Muscle of arm (tissue), 14 donors: ENCODE results near the gene MAGOH. TPM values are rescaled to one million over a fixed set of nuclear protein-coding genes. Genes with fewer than 3 reads are reported as not detected.
"Not testable (repeated sequence)": the region's sequence is repeated elsewhere in the genome, so short reads cannot be mapped to it uniquely, and the experiment has no call there.

ENCODE experiments used
- DNase-seq: peaks from one replicate; pipeline ENCODE4 v3.0.0-alpha.2; 2013
- long read RNA-seq, 11 donors: transcript quantifications; one replicate each; lab custom pipeline, GENCODE V29; 2026
- polyA plus RNA-seq, 12 donors: library from polyadenylated mRNA; unstranded; fragments of 120-200 nt; gene quantifications; one replicate each; pipeline ENCODE4 v1.2.1, GENCODE V29; 2013; ENCODE audit not compliant: insufficient read length in 12 of 12

The MAGOH gene
- 10 to 100 TPM in 11 of 12 donors, not detected in 1; 28.7 to 63.4 (median 44.7) TPM for polyA plus RNA-seq
- long read RNA-seq, donor 1, transcript MAGOH-202 (5 exons, 756 nt) = major isoform, 43 of 56 reads
- long read RNA-seq, donor 1, transcript MAGOH-201 (4 exons, 500 nt) = minor isoform, 13 of 56 reads
- long read RNA-seq, donor 1, partial matches to known transcripts = 0 of 56 reads
- long read RNA-seq, donor 1, other reads (novel, unspliced or antisense) = 0 of 56 reads
- long read RNA-seq, donor 2, transcript MAGOH-202 (5 exons, 756 nt) = major isoform, 37 of 47 reads
- long read RNA-seq, donor 2, transcript MAGOH-201 (4 exons, 500 nt) = minor isoform, 6 of 47 reads
- long read RNA-seq, donor 2, partial matches to known transcripts = 0 of 47 reads
- long read RNA-seq, donor 2, other reads (novel, unspliced or antisense) = 0 of 47 reads
- long read RNA-seq, donor 3, transcript MAGOH-202 (5 exons, 756 nt) = minor isoform, 6 of 14 reads
- long read RNA-seq, donor 3, transcript MAGOH-201 (4 exons, 500 nt) = major isoform, 8 of 14 reads
- long read RNA-seq, donor 3, partial matches to known transcripts = 0 of 14 reads
- long read RNA-seq, donor 3, other reads (novel, unspliced or antisense) = 0 of 14 reads
- long read RNA-seq, donor 4, transcript MAGOH-202 (5 exons, 756 nt) = major isoform, 5 of 5 reads
- long read RNA-seq, donor 4, partial matches to known transcripts = 0 of 5 reads
- long read RNA-seq, donor 4, other reads (novel, unspliced or antisense) = 0 of 5 reads
- long read RNA-seq, donor 5, transcript MAGOH-201 (4 exons, 500 nt) = minor isoform, 6 of 25 reads
- long read RNA-seq, donor 5, transcript MAGOH-202 (5 exons, 756 nt) = major isoform, 19 of 25 reads
- long read RNA-seq, donor 5, partial matches to known transcripts = 0 of 25 reads
- long read RNA-seq, donor 5, other reads (novel, unspliced or antisense) = 0 of 25 reads
- long read RNA-seq, donor 6, transcript MAGOH-202 (5 exons, 756 nt) = major isoform, 9 of 14 reads
- long read RNA-seq, donor 6, transcript MAGOH-201 (4 exons, 500 nt) = minor isoform, 5 of 14 reads
- long read RNA-seq, donor 6, partial matches to known transcripts = 0 of 14 reads
- long read RNA-seq, donor 6, other reads (novel, unspliced or antisense) = 0 of 14 reads
- long read RNA-seq, donor 7, transcript MAGOH-201 (4 exons, 500 nt) = major isoform, 8 of 16 reads
- long read RNA-seq, donor 7, transcript MAGOH-202 (5 exons, 756 nt) = minor isoform, 7 of 16 reads
- long read RNA-seq, donor 7, partial matches to known transcripts = 0 of 16 reads
- long read RNA-seq, donor 7, other reads (novel, unspliced or antisense) = 0 of 16 reads
- long read RNA-seq, donor 8, transcript MAGOH-201 (4 exons, 500 nt) = minor isoform, 5 of 20 reads
- long read RNA-seq, donor 8, transcript MAGOH-202 (5 exons, 756 nt) = major isoform, 14 of 20 reads
- long read RNA-seq, donor 8, partial matches to known transcripts = 0 of 20 reads
- long read RNA-seq, donor 8, other reads (novel, unspliced or antisense) = 0 of 20 reads
- long read RNA-seq, donor 9, transcript MAGOH-202 (5 exons, 756 nt) = major isoform, 13 of 14 reads
- long read RNA-seq, donor 9, partial matches to known transcripts = 0 of 14 reads
- long read RNA-seq, donor 9, other reads (novel, unspliced or antisense) = 0 of 14 reads
- long read RNA-seq, donor 10, transcript MAGOH-202 (5 exons, 756 nt) = major isoform, 13 of 20 reads
- long read RNA-seq, donor 10, transcript MAGOH-201 (4 exons, 500 nt) = minor isoform, 7 of 20 reads
- long read RNA-seq, donor 10, partial matches to known transcripts = 0 of 20 reads
- long read RNA-seq, donor 10, other reads (novel, unspliced or antisense) = 0 of 20 reads
- long read RNA-seq, donor 11, transcript MAGOH-202 (5 exons, 756 nt) = major isoform, 15 of 21 reads
- long read RNA-seq, donor 11, partial matches to known transcripts = 0 of 21 reads
- long read RNA-seq, donor 11, other reads (novel, unspliced or antisense) = 0 of 21 reads

DNA sequence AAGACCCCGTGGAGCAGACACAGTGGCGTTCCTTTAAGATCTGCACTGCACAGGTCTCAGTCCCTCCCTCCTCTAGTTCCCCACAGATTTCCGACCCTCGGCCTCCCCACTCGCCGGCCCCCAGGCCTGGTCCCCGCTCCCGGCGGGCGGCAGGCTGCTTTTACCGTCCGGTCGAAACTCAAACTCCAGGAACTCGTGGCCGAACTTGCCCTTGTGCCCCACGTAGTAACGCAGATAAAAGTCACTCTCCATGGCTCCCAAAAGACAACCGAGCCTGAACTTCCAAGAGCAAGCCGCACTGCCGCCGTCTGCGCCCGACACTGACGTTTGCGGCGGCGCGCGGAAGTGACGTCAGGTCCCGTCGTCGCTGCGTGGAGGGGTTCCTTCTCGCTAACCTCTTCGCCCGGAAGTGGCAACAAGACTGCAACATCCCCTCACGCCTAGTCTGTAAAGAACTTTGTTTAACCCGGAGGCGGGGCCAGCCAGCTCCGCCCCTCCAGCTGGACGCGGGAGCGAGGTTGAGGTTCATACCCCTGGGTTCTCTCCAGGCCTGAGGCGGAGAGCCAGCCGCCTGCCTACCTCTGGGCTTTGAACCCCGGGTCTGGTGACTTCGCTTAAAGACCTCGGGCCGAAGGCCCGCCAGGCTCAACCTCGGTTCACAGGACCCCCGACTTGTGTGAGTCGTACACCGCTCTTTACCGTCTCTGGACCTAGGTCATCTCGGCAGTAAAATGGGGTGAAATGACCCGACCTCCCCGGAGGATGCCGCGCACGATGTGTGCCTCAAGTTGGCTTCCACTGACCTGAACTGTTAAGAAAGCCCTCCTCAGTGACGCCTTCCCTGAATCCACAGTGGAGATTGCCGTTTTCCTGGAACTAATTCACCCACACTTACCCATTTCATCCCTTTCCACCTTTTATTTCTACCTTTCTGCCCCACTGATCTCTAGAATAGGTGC is at the start of gene MAGOH:
Gene MAGOH (minus strand): TSS at position 322 of the 959 bp plus-strand sequence. CDS start 70 bp downstream, at position 252.
- DNase-seq = peak; percentile 97

DNA sequence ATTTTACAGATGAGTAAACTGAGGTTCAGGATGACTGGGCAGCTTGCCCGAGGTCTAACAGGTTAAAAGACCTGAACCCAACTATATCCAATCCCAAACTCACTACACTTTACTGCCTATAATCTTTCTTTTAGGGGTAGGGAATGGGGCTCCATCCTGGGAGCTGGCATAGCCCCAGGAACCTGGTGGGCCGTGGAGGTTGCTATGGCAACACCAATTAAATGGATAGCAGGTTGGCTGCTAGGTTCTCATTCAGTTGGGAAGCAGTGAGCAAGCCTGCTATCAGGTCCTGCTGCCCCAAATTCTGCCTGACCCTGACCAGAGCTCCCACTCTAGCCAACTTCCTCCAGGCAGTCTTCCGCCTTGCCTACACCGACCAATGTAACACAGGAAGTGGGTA is 48.6 kb upstream of the MAGOH start:
- DNase-seq = no peak

DNA sequence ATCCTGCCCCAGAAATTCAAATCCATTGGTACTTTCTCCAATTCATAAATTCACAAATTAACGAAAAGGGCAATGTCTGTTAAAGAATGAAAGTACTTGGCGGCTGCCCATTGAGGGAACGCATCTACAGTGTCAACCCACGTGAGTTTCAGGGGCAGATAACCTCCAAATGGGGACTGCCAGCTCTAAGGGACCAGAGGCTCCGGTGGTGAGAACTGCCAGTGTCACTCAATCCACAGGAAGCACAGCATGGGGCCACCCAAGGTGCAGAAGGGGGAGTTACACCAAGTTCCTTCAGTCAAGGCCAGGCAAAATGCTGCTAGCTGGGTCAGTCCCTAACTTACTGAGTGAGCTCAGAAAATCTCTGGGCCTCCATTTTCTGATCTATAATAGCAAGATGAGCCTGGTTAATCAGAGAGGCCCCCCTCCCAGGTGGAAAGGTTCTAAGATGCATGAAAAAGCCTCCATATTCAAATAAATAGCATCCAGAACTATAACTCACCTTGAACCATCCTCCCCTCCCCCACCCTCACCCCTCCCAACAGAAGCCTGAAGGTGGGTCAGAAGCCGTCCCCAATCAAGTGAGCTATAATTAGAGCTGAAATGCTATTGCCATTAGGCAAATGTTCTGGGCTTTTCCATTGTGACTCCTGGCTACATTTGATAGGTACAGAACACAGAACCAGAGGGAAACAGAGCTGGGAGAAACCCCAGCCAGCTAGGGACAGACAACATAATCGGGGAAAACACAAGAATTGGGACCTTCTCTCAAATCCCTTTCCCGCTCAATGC is 47.8 kb upstream of the MAGOH start:
- DNase-seq = no peak

DNA sequence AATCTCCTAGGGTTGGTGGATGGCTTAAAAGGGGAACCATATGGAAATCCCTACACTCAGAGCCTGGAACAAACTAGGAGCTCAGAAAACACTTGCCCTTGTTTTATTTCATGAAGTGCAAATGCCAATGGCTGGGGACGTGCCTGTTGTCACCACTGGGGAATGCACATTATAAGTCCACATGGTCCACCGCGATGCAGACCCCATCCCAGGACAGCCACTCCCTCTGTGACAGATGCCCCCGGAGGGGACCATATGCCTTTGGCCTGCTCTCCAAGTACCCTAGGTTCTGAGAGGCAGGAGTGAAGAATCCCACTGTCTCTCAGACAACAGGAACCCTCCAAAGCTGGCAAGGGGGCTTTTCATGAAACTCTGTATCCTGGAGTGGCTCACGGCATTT is 47.2 kb upstream of the MAGOH start:
- no peak for DNase-seq

DNA sequence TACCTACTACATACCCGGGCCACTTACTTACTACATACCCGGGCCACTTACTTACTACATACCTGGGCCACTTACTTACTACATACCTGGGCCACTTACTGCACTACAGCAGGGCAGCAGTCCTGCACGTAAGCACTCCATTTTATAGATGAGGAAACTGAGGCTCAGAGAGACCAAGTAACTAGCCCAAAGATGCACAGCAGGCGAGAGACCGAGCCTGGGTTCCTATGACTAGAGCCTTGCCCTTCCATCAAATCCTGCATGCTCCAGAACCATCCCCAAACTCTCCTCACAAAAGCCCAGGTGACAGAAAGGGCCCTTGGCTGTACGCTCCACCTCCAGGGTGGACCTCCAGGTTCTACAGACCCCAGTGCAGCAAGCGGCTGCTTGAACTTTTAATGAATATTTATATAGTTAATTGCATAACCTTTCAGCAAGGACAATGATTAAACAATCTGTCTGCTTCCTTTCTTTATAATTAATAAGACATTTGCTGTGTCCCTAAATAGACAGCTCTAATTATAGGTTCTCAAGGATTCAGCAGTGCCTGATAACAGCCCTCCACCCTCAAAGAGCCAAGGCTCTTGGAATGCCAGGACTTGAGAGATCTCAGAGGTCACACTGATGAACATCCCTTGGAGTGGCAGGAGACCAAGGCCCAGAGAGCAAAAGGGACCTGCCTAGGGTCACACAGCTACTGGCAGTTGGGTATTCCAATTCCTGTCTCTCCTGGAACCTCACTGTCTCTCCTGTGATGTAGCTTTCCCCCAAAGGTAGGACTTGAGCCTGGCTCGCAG is 46.1 kb upstream of the MAGOH start:
- no peak for DNase-seq

- DNase-seq = not testable (repeated sequence)
Observed at GRCh38 chr1:53283156-53283555, 44.8 kb upstream of the MAGOH start.

GRCh38 chr1:53281133-53281532 is 42.8 kb upstream of the MAGOH start:
- no peak for DNase-seq

DNA sequence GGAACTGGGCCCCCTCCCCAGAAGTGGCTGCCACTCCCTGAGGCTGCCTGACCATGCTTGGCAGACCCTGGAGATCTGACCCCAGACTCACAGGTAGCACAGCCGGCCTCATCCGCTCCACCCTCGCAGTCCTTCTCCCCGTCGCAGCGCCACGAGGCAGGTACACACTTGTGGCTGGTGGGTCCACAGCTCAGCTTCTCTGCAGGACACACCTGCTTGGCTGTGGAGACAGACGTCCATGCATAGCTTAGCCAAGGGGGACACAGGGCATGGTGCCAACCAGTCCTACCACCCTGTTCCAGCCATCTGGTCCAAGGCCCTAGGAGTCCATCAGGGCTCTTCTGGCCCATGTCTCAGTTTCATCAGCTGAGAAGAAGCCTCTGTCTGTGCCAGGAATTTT is 42.2 kb upstream of the MAGOH start:
- no peak for DNase-seq

DNA sequence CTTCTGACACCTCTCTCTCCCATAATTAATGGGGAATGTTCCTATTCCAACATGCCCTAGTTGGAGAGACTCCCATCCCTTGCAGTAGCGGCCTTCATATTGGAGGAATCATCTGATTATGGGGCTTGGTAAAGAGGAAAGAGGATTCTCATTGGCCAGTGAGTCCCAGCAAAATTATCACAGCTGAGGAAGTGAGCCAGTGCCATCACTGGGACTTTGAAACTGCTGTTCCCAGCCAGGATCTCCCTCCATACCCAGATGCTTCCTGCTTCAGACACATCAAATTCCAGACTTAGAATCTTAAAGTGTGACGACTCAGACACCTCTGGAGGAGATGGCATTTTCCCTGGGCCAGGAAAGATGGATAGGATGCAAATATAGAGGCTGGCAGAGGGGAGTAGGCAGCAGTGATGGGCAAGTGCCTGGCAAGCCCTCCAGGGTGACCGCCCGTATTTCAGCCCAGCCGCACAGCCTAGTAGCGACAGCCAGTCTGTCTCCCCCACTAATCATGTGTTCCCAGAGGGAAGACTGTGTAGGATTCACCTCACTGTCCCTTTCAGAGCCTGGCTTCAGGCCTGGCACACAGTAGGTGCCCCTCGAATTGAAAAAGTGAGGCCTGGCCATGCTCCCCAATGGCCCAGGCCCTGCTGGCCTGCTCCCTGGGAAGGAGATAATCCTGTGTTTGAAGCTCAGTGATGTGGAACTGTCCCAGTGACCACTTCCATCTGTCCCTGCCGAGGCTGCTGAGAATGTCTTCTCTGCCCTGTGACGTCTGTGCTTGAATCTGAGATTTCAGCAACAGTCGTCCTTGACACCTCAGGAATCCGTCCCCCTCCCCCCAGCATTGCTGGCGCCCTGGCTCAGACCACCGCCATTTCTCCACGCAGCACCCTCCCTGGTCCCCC is 41.2 kb upstream of the MAGOH start:
- no peak for DNase-seq

DNA sequence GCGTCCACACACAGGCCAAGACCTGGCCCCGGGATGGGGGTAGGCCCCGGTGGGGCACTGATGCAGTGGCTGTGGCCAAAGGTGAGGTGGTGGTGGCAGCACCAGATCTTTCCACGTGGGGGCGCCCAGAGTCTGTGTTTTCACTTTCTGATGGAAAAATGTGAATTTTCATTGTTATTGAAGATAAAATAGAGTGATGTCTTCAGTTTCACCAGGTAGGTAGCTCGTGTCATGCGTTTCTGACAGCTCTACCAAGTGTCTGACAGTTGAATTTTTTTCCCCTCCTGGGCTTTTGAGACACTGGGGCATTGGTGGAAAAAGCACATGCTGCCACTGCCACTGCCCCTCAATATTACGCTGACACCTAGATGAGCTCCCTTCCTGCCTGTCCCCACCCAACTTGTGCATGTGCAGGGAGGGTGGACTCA is 40.0 kb upstream of the MAGOH start:
- DNase-seq = peak; percentile 39

- DNase-seq = no peak
Observed at GRCh38 chr1:53277326-53277725, 39.0 kb upstream of the MAGOH start.

DNA sequence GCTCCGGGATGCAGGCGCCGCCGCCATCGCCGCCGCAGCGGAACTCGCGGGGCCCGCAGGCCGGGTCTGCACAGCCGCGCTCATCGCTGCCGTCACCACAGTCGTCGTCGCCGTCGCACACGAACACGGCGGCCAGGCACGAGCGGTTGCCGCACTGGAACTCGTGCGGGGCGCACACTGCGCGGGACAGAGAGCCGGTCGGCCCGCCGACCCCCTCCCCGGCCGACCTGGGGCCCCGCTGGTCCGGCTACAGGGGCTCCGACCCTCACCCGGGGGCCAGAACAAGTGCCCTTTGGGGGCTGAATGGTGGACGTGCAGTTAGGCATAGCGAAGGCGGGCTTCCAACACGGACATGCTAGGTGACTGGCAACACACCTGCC is 38.6 kb upstream of the MAGOH start:
- no peak for DNase-seq

DNA sequence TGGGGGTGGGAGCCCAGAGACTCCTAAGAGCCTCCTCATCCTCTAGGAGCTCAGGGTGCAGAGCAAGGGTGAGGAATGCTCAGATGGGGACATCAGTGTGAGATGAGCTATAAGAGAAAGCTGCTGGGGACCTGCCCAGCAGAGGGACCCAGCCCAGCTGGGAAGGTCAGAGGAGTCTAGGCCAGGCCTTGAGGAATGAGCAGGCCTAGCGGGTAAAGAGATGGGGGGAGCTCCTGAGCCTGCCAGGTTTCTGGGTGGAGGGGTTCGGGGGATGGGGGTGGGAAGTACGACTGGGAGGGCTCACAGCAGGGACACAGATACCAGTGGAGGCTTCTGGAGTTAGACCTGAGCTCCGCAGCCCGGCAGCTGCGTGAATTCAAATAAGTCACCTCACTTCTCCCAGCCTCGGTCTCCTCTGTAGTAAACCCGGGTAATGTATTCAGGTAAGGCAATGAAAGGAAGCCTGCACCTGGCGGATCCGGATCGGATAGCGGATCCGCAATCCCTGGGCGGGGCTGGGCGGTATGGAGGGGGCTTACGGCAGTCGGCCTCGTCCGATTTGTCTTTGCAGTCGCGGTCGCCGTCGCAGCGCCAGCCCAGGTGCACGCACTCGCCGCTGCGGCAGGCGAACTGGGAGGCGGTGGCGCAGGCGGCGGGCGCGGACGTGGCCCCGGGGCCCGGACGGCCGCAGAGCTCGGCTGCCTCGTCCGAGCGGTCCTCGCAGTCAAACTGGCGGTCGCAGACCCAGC is 38.0 kb upstream of the MAGOH start:
- DNase-seq = no peak

DNA sequence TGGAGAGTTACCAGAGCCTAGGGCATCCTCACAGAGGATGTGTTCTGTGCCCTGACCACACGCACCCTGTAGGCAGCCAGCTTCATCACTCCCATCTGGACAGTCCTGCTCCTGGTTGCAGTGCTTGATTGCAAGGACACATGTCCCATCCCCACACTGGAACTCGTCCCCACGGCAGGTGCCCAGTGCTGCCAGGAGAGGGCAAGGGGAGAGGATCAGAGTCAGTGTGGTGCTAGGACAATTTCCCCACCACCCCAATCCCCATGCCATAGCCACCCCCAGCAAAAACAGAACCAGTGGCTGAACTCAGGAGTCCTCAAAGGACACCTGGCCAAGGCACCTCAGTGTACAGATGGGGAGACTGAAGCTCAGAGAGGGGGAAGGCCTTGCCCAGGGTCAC is 37.2 kb upstream of the MAGOH start:
- DNase-seq = no peak

DNA sequence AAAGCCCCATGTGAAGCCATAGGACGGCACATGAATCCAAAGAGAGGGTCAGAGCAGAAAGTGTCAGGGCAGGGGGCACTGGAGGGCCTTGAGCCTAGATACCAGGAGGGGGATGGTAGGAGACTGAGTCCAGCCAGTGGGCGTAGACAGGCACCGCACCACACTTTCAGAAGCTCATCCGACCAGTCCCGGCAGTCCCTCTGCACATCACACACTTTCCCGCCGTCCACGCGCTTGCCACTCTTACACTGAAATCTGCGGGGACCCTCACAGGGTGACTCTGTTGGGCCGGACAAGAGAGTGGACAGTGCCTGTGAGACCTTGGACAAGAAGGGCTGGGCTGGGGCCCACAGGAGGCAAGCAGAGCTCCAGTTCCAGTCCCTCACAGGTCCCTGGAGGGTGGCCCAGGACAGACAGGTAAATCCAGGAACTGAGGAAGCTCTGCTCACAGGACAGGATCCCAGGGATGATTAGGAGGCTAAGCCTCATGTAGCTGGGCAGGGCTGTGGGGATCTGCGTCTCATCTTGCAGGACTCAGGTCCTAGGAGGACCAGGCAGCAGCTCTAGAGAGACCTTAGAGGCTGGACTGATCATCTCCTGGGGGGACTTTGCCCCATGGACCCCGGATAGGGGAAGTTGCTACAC is 36.3 kb upstream of the MAGOH start:
- DNase-seq = no peak
